Embryonic facial prominence (tissue), 1 donor: ENCODE data around the gene COBLL1.
"Not testable (repeated sequence)": the region's sequence is repeated elsewhere in the genome, so short reads cannot be mapped to it uniquely, and the experiment has no call there.

Experiments
- DNase-seq: peaks from one replicate; pipeline ENCODE4 v3.0.0-alpha.2; 2016; ENCODE audit errors: extremely low spot score

The COBLL1 gene

DNA sequence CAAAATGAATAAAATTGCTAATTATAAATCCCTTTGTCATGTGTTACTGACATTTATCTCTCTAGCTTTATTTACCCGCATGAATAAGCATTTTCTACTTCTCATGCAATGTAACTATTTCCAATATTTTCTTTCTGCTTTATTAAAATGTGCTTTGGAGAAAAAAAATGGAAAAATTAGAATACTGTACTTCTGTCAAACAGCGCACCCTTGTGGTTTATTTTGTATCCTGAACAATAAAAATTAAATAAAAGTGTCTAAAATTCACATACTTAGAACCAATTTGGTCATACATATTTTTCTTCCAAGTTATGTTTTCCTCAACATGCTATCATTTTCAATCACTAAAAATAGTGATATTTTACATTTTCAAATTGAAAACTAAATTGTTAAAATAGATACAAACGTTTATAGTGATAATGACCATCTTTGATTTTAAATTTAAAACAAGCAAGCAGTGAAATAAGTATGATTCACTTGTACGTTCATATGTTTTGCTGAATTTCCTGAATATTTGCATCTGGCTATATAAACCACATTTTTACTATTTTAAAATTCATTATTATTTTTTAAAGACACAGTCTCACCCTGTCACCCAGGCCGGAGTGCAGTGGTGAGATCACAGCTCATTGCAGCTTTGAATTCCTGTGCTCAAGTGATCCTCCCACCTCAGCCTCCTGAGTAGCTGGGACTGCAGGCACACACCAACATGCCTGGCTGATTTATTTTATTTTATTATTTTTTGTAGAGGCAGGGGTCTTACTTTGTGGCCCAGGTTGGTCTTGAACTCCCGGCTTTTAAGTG, 124.4 kb downstream of the COBLL1 start:
- no peak for DNase-seq

DNA sequence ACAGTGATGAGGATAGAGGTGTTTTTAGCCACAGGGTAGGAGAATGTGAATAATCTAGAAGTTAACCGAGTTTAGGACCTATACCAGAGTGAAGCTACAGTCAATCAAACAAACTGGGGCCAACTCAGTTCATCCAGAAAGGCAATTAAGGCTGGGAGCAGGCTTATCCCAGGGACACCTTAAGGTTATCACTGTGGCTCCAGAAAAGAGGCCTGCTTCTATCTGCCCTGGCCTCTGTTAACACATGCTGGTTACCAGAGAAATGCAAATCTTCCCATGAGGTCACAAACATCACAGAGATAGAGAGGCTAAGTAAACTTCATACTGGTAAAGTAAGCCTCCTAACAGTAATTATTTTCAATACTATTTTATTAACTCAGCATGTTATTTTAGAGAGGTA, 127.2 kb downstream of the COBLL1 start:
- no peak for DNase-seq

DNA sequence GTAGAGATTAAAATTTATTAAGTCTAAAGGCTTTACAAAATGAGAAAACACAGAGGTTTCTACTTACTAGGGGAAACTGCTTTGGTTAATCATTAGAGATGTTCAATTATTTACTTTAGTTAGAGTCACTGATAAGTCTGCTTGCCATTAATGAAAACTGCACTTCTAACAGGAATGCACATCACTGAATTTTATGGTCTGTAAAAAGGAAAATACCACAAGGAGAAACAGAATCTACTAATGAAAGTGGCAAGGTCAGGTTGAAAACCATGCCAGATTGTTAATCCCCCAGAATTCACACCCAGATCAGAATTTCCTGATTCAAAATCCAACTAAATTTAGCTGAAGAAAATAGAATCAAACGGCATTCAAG, 129.9 kb downstream of the COBLL1 start:
- DNase-seq: no peak

DNA sequence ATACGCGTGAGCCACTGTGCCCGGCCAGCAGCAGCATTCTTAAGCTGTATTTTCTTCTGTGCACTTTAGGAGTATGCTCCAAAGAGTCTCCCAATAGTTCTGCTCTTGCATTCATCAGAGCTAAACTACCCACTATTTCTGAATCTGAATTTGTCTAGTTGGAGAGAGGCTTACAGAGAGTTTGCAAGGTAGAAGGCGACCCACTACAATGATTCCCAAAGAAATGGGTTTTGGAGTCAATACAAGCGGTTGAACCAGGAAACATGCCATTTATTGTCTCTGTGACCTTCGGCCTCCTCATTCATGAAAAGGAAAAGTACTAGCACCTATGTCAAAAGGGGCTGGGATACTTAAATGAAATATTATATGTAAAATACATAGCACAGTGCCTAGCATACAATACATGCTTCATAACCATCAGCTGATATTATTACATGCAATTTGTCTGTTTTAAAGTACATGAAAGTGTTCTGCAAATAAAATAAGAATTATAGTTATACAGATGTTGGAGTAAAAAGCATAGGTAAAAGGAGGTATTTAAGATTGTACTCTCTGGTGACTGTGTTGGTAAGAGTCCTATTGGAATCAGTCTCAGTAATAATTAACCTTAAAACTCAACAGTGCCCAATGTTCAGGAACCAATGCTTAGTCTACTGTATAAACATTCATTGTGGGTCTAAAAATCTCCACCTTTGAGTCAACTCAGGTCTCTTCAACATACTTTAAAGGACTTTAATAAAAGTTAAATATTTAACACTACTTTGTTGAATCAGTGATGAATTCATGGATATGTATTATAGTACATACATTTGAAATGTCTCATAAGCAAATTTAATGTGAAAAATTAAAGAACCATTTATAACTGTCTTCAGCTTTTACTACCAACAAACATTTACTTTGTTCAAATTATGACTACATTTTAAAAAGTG, 130.5 kb downstream of the COBLL1 start:
- DNase-seq: no peak

DNA sequence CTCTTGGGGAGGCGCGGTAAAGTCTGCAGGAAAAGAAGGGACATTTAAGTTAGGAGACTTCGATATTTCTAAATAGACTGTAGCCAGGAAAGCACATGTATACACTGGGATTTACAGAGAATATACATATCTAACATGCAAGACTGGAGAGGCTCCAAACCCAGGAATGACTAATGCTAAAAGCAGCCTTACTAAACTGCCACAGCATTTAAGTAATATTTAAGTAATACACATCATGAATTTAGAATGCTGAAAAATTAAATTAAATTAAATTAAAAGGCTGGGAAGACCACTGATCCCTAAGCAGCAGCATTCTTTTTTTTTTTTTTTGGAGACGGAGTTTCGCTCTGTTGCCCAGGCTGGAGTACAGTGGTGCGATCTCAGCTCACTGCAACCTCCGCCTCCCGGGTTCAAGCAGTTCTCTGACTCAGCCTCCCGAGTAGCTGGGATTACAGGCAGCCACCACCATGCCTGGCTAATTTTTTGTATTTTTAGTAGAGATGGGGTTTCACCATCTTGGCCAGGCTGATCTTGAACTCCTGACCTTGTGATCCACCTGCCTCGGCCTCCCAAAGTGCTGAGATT, 131.3 kb downstream of the COBLL1 start:
- DNase-seq: not testable (repeated sequence)

DNA sequence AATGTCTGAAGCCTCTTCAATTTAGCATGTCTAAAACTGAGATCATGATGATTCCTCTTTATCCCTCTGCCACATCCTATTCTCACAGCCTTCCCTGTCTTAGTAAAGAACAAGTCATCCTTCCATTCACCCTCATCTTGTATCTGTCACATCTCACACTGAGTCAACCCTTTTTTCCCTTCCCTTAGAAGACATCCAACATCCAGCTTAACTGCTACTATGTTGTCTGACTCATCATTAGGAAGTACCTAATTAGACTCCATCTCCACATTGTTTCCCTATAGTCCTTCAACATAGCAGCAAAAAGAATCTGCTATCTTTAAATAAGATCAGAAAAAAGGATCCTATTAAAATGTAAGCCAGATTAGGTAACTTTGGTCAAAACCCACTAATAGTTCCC, 135.1 kb downstream of the COBLL1 start:
- DNase-seq: no peak

DNA sequence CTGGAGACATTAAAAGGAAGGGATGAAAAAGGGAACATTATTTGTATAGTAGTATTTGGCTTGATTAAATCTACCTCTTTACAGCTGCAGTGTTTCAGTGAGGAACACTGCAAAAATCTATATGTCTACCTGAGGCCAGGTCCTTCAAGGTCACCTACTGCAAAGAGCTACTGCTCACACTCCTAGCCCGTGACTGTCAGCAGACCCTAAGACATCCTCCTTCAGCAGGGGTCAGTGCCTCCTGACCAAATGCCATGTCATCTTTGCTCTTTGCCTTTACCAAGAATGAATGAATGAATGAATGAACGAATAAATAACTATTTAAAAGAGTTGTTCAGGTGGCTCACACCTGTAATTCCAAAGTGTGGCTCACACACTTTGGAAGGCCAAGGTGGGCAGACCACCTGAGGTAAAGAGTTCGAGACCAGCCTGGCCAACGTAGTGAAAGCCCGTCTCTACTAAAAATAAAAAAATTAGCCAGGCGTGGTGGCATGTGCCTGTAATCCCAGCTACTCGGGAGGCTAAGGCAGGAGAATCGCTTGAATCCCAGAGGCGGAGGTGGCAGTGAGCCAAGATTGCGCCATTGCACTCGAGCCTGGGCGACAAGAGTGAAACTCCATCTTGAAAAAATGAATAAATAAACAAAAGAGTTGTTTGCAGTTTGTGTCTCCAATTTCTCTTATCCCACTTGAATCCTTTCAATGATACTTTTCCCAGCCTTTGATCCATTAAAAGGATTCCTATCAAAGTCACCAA, 136.0 kb downstream of the COBLL1 start:
- no peak for DNase-seq

DNA sequence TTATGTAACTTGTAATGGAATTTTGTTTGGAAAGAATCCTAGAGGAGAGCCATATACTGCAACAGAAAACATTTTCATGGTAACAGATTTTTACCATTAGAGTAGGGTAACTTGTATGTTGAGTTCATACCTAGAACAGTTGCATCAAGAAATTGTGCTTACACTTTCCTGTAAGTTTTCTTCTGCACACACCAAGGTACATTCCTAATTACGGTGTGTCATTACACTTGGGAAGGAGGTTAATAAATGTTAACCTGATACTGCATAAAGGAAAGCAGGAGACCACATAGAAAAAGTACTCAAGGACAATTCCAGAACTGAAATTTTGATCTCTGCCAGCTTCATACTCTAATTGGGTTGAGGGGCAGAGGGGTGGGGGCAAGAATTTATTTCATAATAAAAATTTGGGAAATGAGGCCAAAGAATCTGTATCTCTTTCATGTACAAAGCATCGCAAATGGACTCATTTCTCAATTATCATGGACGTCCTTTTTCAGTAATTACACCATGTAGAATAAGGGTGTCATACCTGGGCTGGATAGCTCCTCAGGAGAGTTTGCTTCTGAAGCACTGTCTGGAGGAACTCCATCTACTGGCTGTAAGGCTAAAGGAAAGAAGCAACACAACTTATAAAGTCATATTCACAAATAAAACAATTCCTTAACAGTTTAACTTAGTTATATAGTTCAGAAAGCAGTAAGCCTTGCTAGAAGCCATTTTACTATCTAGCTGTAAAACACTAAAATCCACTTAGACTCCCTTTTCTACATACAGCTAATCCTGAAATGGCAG, 137.5 kb downstream of the COBLL1 start:
- DNase-seq: no peak

DNA sequence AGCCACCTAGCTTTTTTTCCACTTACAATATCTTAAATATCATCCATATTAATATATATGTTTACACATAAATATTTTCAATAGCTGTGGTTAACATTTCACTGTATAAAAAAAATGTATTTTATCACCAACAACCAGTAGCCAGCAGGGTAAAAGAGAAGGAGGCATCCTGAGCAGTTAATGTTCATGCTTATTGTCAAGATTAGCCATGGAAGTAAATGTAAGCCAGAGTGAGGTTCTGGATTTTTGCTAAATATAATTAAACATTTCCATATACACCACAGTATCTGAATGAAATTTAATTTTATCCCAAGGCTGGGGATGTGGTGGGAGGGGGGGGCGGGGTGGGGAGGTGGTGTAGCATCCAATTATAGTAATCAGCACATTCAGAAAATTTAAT, 140.1 kb downstream of the COBLL1 start:
- DNase-seq: no peak

DNA sequence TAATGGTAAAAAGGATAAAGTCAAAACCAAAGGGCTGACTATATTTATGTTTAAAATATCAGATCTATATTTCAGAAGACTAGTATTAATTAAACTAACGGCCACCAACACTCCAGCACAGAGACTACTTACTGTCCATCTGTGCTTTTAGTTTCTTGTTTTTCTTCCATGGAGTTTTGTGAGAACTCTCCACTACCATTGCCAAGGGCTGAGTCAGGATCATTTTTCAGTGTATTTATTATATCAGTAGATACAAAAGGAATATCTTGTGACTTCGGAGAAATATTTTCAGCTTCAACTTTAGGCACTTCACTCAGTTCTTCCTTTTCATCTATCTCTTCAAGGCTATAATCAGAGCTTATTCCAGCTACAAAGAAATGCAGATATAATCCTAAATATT, 141.2 kb downstream of the COBLL1 start:
- DNase-seq: no peak

DNA sequence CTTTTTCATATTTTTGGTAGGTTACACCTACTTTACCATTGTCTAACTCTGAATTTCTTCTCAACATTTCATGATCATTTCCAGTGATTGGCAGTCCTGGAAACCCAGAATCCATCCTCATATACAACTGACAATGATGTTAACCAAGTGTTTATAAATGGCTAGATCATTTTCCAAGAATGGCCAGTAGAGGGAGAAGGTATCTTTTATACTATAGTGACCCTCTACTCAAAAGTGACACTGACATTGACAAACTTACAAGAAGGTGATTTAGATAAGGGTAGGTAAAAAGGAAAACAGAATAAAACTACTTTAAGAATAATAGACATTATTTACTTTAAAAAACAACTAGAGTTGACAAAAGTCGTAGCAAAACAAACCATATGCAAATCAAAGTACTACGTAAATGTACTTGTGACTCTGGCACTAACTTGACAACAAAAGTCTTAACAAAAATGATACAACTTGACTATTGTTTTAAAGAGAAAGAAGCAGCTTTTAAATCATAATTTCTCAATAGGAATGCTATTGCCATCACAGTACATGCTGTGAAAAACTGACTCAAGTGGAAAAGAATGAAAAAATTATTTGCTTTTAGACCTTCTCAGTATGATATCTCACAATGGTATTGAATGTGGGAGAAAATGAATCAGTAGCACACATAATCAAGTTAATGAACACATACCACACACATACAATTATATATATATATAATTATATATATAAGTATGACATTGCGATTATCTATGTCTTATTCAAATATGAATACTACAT, 143.7 kb downstream of the COBLL1 start:
- no peak for DNase-seq

DNA sequence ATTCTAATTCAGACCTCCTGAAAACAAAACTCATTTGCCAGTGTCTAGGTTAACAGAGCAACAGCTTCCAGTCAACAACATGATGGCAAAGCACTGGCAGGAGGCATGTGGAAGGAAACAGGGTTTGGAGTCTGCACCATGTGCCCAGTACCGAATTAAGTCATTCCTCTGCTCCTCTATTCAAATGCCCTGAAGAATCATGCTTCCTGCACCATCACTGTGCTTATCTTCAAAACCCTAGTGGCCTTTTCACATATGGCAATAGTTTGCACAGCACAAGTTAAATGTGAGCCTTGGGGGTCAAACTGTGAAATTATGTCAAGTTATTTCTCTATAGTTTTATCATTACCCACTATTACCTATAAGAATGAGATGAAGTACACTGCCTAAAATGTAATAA, 145.0 kb downstream of the COBLL1 start:
- DNase-seq: no peak

DNA sequence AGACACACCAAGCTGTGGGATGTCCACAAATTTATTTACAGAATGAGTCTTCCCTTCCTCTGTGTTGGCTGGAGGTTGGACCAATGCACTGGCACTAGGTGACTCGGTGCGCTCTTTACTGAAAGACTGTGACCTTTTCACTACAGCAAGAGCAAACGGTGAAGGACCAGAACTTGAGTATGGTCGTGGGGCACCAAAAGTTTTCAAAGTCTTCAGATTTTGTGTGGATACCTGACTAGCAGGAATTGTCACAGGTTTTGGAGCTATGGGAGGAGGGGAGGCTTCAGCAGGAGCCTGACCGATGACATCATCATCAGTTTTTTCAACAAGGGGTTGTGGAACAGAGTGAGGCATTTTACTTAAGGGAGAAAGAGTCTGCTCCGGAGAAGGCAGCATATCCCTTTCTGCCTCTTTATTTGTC, 147.3 kb downstream of the COBLL1 start:
- no peak for DNase-seq

DNA sequence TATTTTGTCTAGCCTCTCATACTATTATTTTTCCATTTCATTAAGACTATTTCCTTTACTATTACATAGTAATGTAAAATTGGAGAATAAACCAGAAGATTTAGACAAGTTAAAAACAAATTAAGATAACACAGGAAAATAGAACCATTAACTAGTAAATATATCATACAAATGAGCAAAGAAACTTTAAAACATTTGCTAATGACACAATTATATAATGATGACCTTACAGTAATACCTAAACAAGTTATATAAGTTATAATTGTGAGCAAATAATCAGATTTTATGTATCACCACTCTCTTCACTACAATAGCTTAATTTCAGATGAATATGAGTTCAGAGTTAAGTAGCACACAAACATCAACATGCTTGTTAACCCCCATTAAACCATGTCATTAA, 147.8 kb downstream of the COBLL1 start:
- no peak for DNase-seq

DNA sequence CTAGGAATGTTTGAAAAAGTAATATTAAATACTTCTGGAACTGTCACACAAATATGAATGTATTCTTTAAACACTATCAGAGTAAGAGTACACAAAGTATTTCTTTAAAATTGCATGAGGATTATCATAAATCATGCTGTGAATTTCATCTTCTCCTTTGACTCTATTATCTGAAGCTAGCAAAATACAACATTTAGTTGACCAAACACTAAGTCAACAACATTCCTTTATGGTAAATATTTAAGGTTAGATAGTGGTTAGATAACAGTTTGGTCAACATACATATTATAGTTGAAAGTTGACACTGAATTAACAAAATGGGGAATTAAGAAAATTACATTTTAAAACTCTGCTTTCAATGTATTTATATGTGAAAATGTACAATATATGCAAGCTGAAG, 148.2 kb downstream of the COBLL1 start:
- DNase-seq: no peak

DNA sequence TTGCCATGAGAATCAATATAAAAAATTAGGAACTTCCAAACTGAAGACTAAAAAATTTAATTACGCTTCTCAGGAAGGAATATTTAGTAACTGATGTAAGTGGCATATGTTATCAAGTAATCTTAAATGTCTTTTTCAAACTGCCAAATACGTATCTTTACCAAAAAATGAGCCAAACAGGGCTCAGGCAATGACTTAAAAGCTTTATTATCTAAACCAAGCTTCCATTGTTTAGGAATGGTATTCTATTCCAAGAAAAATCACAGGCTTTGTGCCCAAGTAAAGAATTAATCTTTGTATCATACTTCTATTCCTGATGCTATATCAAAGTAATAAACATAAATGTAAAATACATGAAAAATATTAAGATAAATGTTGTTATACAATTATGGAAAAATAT, 148.7 kb downstream of the COBLL1 start:
- no peak for DNase-seq

DNA sequence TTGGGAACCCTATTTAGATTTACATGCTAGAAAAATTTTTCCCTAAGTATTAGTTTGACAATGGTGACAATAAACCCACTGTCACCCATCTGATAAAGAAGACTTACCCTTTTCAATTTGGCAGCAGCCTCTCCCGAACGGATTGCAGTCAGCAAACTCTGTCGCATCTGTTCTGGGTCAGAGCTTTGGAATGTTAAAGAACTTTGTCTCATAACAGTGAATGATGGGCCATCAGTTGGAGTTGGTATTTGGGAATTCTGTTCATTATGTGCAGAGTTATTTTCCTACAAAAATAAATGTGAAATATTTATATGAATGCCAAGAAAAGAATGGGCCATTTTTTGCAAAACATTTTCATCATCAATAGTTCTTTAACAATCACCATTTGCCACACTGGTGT, 149.5 kb downstream of the COBLL1 start:
- no peak for DNase-seq

DNA sequence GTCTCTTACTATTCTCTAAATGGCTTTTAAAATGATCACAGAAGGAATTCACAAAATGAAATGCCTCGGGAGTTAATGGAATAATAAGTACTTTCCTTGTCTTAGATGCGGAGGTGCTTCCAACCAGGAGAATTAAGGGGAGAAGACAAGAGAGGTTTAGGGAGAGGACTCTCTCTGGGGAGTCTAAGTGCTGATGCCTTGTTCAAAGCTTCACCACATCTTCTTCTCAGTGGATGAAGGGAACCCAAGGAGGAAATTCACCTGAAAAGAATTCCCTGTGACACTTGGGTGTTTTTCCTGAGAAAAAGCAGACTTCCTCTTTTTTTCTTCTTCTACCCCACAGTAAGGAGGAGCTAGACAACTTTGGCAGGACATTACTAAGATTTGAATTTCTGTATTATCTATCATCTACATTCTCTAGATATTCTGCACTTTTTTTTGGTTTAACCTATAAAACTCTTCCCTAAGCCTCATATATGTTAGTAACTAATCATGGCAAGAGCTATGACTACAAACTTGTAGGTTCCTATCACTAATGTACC, 150.2 kb downstream of the COBLL1 start:
- DNase-seq: no peak

DNA sequence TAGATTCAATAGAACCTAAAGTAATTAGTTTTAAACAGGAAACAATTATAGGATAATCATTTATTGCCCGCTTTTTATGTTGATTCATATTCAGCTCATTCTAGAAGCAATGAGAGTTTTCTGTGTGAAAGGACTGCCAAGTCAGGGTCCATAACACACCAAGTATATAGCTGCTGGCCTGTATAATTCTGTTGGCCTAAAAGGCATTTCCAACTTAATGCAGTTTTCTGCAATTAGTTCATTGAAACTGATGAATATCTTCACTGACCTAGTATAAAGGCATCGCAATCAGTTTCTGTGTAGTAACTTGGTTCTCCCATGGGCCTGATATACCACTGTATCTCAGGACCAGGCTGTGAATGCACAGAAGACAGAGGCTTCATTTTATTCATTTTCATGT, 151.3 kb downstream of the COBLL1 start:
- DNase-seq: no peak

DNA sequence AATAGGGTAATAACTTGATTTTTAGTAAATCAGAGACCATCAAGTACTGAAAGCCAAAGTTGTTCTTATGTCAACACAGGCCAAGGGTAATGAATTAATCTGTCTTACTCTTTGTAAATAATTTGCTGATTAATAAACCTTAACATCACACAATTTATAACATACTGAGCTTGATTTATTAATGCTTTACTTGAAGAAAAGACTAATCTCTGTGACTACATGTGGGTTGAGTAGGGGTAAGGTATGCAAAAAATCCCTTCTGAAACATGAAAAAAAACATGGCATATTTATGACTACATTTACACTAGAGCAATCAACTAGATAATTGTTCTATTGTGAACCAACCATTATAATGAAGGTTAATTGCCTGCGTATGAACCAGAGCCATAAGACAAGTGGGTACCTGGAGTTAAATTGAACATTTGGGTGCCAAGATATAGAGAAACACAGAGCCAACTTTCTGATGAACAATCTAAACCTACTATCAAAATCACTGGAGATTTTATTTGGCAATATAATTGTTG, 152.7 kb downstream of the COBLL1 start:
- DNase-seq: no peak
